Mesenteric fat pad (tissue), 1 donor: ENCODE measurements around the gene PTCD3. TPM values are rescaled to one million over a fixed set of nuclear protein-coding genes. Genes with fewer than 3 reads are reported as not detected.

Experiments used
- total RNA-seq: library from RNA; stranded (reverse); fragmentation: NEBNext Ultra II Directional; extraction: Animal tissue kit (Norgen Biotek cat#: 25700); gene quantifications from one replicate; pipeline ENCODE4 v1.2.1, GENCODE V29; 2021
- donor health status: DM: yes; HTN: yes; CAD: no.

PTCD3 gene
- total RNA-seq, 1 donor from 2014 or later, result 73.5 TPM

Other genes with a start within 250 kb of the PTCD3 start
- gene ST3GAL5, start 217.2 kb upstream of the PTCD3 start, total RNA-seq, result 33.1 TPM
- gene POLR1A, start 349 bp upstream of the PTCD3 start, total RNA-seq, result 43.6 TPM
- gene IMMT, start 89.2 kb downstream of the PTCD3 start, total RNA-seq, result 85.2 TPM
- gene MRPL35, start 93.2 kb downstream of the PTCD3 start, total RNA-seq, result 30.9 TPM
- 0.96 TPM for gene REEP1, start 231.4 kb downstream of the PTCD3 start, total RNA-seq